Keratinocyte (primary cell): ENCODE measurements around the gene ERMP1. TPM values are rescaled to one million over a fixed set of nuclear protein-coding genes. Genes with fewer than 3 reads are reported as not detected.

ENCODE experiments used
- DNase-seq: peaks from one replicate; pipeline ENCODE4 v3.0.0-alpha.2; 2011; ENCODE audit warnings: low read depth, missing footprints, low spot score
- FAIRE-seq: peaks from 2 replicates; lab custom pipeline; 2011; peaks lifted over from hg19 to GRCh38; lab: Jason Lieb, UNC
- H2AFZ ChIP-seq: 2 replicates; pipeline ENCODE4 v1.6.0; 2012; ENCODE audit warnings: low read length, control low read depth, inconsistent platforms; ENCODE audit not compliant: control insufficient read depth
- H3K27ac ChIP-seq: 2 replicates; pipeline ENCODE4 v1.5.1; 2011; ENCODE audit warnings: low read length; ENCODE audit not compliant: control insufficient read depth, insufficient read depth
- H3K27me3 ChIP-seq: 3 replicates; pipeline ENCODE4 v1.6.0; 2011; ENCODE audit warnings: low read length; ENCODE audit not compliant: control insufficient read depth, insufficient read depth; ENCODE audit errors: extremely low read depth
- H3K36me3 ChIP-seq, 2 experiments: 2 replicates in 1 of 2; 3 replicates in 1 of 2; pipeline ENCODE4 v1.5.1; 2011; ENCODE audit warnings: low read length in 2 of 2, mild to moderate bottlenecking in 1 of 2; ENCODE audit not compliant: control insufficient read depth in 2 of 2, insufficient read depth in 2 of 2; ENCODE audit errors: extremely low read depth in 1 of 2
- H3K4me1 ChIP-seq: 3 replicates; pipeline ENCODE4 v1.5.1; 2011; ENCODE audit warnings: low read length; ENCODE audit not compliant: control insufficient read depth, insufficient read depth; ENCODE audit errors: extremely low read depth
- H3K4me2 ChIP-seq: 3 replicates; pipeline ENCODE4 v1.6.0; 2011; ENCODE audit warnings: low read depth, low read length; ENCODE audit not compliant: control insufficient read depth, insufficient read depth; ENCODE audit errors: extremely low read depth
- H3K4me3 ChIP-seq, 3 experiments: fragments of 200-600 bp in 1 of 3; sonication (generic) in 1 of 3; 2 replicates in 2 of 3; 3 replicates in 1 of 3; pipeline ENCODE4 v1.5.1; 2011 to 2016; ENCODE audit warnings: low read length in 3 of 3, mild to moderate bottlenecking in 3 of 3, control low read depth in 2 of 3, inconsistent platforms in 1 of 3, low read depth in 1 of 3, mixed read lengths in 1 of 3, mixed run types in 1 of 3, moderate library complexity in 1 of 3; ENCODE audit not compliant: control insufficient read depth in 2 of 3, insufficient read depth in 2 of 3; ENCODE audit errors: extremely low read depth in 1 of 3
- H3K79me2 ChIP-seq: 2 replicates; pipeline ENCODE4 v1.6.0; 2012; ENCODE audit warnings: low read length; ENCODE audit not compliant: control insufficient read depth, insufficient read depth
- H3K9ac ChIP-seq: 3 replicates; pipeline ENCODE4 v1.6.0; 2011; ENCODE audit warnings: low read length; ENCODE audit not compliant: control insufficient read depth, insufficient read depth; ENCODE audit errors: extremely low read depth
- H3K9me1 ChIP-seq: 3 replicates; pipeline ENCODE4 v1.6.0; 2011; ENCODE audit warnings: low read length; ENCODE audit not compliant: control insufficient read depth, insufficient read depth; ENCODE audit errors: extremely low read depth
- H3K9me3 ChIP-seq: 2 replicates; pipeline ENCODE4 v1.5.1; 2012; ENCODE audit warnings: low read depth, low read length; ENCODE audit not compliant: control insufficient read depth
- H4K20me1 ChIP-seq: 3 replicates; pipeline ENCODE4 v1.6.0; 2011; ENCODE audit warnings: low read length; ENCODE audit not compliant: control insufficient read depth, insufficient read depth; ENCODE audit errors: extremely low read depth
- EZH2 ChIP-seq: IDR thresholded peaks from one replicate; pipeline ENCODE4 v1.6.1; 2012; ENCODE audit warnings: inconsistent platforms, mild to moderate bottlenecking, low read length, moderate library complexity
- dilution Hi-C: fragments of 300-500 bp; cut with MboI; formaldehyde crosslinking; loops from one replicate; pipeline ENCODE4 v1.7.0; 2020; ENCODE audit warnings: low sequenced_read_pairs; ENCODE audit not compliant: extremely low pct_ligation_motif_present
- polyA plus RNA-seq, 5 experiments: library from polyadenylated mRNA; depleted of rRNA in 3 of 5; stranded (reverse) in 3 of 5; stranded (forward) in 1 of 5; unstranded in 1 of 5; fragments of >200 nt; gene quantifications; 1 replicate in 1 of 5; 2 replicates in 3 of 5; 3 replicates in 1 of 5; pipeline versions ENCODE4 v1.2.1 to v1.2.3, GENCODE V29; 2011 to 2012; ENCODE audit warnings: missing spikeins in 2 of 5, low read depth in 1 of 5, low replicate concordance in 1 of 5
- TF ChIP-seq, protein P1 (sequence below), 3 experiments: IDR thresholded peaks in 1 of 3; conservative IDR thresholded peaks in 1 of 3; optimal IDR thresholded peaks in 1 of 3; 2 replicates in 2 of 3; 3 replicates in 1 of 3; pipeline versions ENCODE3 to v1.5.1; 2011; ENCODE audit warnings: low read length in 3 of 3, mild to moderate bottlenecking in 3 of 3, moderate library complexity in 2 of 3, control low read depth in 1 of 3, inconsistent platforms in 1 of 3; ENCODE audit not compliant: insufficient read depth in 2 of 3; ENCODE audit errors: extremely low read depth in 1 of 3

Gene ERMP1
- polyA plus RNA-seq, 1 donor (not counting 4 experiments of a cell fraction or from before 2014, with no cell fraction given), result 27.0 TPM

DNA sequence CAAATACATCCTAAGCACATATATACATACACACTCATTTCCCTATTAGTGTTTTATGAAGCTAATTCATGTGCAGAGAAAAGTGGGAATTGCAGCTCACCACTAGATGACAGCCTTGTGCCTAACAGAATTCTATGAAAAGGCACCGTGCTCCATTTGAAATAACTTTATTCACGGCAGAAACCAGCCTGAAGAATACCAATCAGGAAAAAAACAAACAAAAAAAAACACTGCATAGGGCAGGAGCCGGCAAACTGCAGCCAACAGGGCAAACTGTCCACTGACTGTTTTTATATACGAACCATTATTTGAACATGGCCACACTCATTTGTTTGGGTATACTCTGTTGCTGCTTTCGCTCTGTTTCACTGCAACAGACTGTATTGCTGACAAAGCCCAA lies 33.6 kb downstream of the ERMP1 start:
- no peak overlapping the region for H3K9ac ChIP-seq
- peak overlapping the region; percentile 34 for H3K4me2 ChIP-seq
- DNase-seq, result no peak
- H3K79me2 ChIP-seq, result no peaks in the 10 kb centered on the region
- H3K4me3 ChIP-seq, result peak overlapping the region in 1 of 3 experiments; percentile 7
- no peaks in the 10 kb centered on the region for H3K9me3 ChIP-seq
- H2AFZ ChIP-seq, result peak overlapping the region; percentile 23
- no peak overlapping the region for H3K27ac ChIP-seq
- H3K4me1 ChIP-seq, result no peaks in the 10 kb centered on the region
- dilution Hi-C loops, result no loop called here
- peaks cover 0 to 1% of the 10 kb centered on the region in 2 experiments for H3K36me3 ChIP-seq
- no peaks in the 10 kb centered on the region for H3K9me1 ChIP-seq
- TF ChIP-seq, protein P1, sequence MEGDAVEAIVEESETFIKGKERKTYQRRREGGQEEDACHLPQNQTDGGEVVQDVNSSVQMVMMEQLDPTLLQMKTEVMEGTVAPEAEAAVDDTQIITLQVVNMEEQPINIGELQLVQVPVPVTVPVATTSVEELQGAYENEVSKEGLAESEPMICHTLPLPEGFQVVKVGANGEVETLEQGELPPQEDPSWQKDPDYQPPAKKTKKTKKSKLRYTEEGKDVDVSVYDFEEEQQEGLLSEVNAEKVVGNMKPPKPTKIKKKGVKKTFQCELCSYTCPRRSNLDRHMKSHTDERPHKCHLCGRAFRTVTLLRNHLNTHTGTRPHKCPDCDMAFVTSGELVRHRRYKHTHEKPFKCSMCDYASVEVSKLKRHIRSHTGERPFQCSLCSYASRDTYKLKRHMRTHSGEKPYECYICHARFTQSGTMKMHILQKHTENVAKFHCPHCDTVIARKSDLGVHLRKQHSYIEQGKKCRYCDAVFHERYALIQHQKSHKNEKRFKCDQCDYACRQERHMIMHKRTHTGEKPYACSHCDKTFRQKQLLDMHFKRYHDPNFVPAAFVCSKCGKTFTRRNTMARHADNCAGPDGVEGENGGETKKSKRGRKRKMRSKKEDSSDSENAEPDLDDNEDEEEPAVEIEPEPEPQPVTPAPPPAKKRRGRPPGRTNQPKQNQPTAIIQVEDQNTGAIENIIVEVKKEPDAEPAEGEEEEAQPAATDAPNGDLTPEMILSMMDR (optimal IDR thresholded peaks at IDR 0.05 in 1 of 3, IDR thresholded peaks at IDR 0.05 in 1 of 3, conservative IDR thresholded peaks at IDR 0.05 in 1 of 3; ENCODE audit: extremely low read depth in 1 of 3, insufficient read depth in 2 of 3, low read length in 3 of 3), result peak; percentile 58 to 77 (median 71)
- no peak for TF ChIP-seq EZH2
- FAIRE-seq, result no peak
- no peaks in the 10 kb centered on the region for H4K20me1 ChIP-seq
- no peaks in the 10 kb centered on the region for H3K27me3 ChIP-seq

DNA sequence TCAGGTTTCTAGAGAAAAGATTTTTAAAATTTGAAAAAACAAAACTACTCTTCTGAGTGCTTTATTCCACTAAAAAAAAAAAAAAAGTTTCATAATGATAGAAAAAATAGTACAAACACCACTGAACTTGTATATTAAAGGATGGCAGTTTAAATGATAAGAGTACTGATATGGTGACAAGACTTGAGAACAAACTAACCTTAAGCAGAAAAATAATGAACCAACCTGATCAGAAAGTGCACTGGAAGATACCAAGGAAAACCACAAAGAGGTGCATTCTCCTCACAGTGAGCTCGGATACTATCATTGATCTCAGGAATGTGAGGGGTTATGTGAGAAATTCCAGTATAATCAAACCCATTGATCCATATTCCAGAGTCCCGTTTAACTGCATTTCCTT lies 34.3 kb downstream of the ERMP1 start:
- no peak overlapping the region for H3K4me2 ChIP-seq
- no peaks in the 10 kb centered on the region for H3K27me3 ChIP-seq
- H3K27ac ChIP-seq, result no peak overlapping the region
- dilution Hi-C loops, result no loop called here
- FAIRE-seq (no peak), DNase-seq (no peak)
- peaks cover 0 to 1% of the 10 kb centered on the region in 2 experiments for H3K36me3 ChIP-seq
- H3K4me1 ChIP-seq, result no peaks in the 10 kb centered on the region
- H4K20me1 ChIP-seq, result no peaks in the 10 kb centered on the region
- H3K79me2 ChIP-seq, result no peaks in the 10 kb centered on the region
- H3K9me1 ChIP-seq, result no peaks in the 10 kb centered on the region
- TF ChIP-seq, protein P1 (optimal IDR thresholded peaks at IDR 0.05 in 1 of 3, IDR thresholded peaks at IDR 0.05 in 1 of 3, conservative IDR thresholded peaks at IDR 0.05 in 1 of 3; ENCODE audit: extremely low read depth in 1 of 3, insufficient read depth in 2 of 3, low read length in 3 of 3), result no peak
- TF ChIP-seq EZH2, result no peak
- no peak overlapping the region for H3K4me3 ChIP-seq
- H2AFZ ChIP-seq, result no peak overlapping the region
- no peak overlapping the region for H3K9ac ChIP-seq
- H3K9me3 ChIP-seq, result no peaks in the 10 kb centered on the region
